HG03025 (cell line): Measurements from ENCODE around the gene TUBA4B.
A peak's percentile ranks its signal among the peaks of the same experiment; 100 is the strongest.

Experiments
- ATAC-seq: cut with Tn5 transposase; IDR thresholded peaks from one replicate; pipeline ENCODE4 v1.9.1; 2021; ENCODE audit warnings: mild to moderate bottlenecking, moderate library complexity; ENCODE audit not compliant: unreplicated experiment, low FRiP score

Gene TUBA4B

GRCh38 chr2:219289195-219289536, 36.1 kb downstream of the TUBA4B start:
- ATAC-seq: no peak

GRCh38 chr2:219289537-219290361, 36.7 kb downstream of the TUBA4B start:
- no peak for ATAC-seq

GRCh38 chr2:219290381-219291171, 37.5 kb downstream of the TUBA4B start:
- no peak for ATAC-seq

GRCh38 chr2:219291394-219291793, 38.4 kb downstream of the TUBA4B start:
- no peak for ATAC-seq

GRCh38 chr2:219291910-219292490, 39.0 kb downstream of the TUBA4B start:
- ATAC-seq: no peak

GRCh38 chr2:219292616-219293015, 39.6 kb downstream of the TUBA4B start:
- ATAC-seq: no peak

GRCh38 chr2:219293736-219294231, 40.7 kb downstream of the TUBA4B start:
- no peak for ATAC-seq

- peak; percentile 79 for ATAC-seq
Observed at GRCh38 chr2:219294356-219295351, 41.6 kb downstream of the TUBA4B start.

- no peak for ATAC-seq
Observed at GRCh38 chr2:219296142-219296541, 43.1 kb downstream of the TUBA4B start.

- ATAC-seq: no peak
Observed at GRCh38 chr2:219296631-219297391, 43.8 kb downstream of the TUBA4B start.

GRCh38 chr2:219297766-219298456, 44.9 kb downstream of the TUBA4B start:
- no peak for ATAC-seq

GRCh38 chr2:219298759-219299371, 45.8 kb downstream of the TUBA4B start:
- peak; percentile 54 for ATAC-seq

- no peak for ATAC-seq
Observed at GRCh38 chr2:219299372-219299760, 46.3 kb downstream of the TUBA4B start.

- no peak for ATAC-seq
Observed at GRCh38 chr2:219300022-219300421, 47.0 kb downstream of the TUBA4B start.

- ATAC-seq: no peak
Observed at GRCh38 chr2:219302412-219302968, 49.4 kb downstream of the TUBA4B start.

- ATAC-seq: no peak
Observed at GRCh38 chr2:219304223-219304622, 51.2 kb downstream of the TUBA4B start.

GRCh38 chr2:219306047-219306446, 53.0 kb downstream of the TUBA4B start:
- ATAC-seq: no peak
